Stimulated activated CD4-positive, alpha-beta T cell treated with anti-CD3 and anti-CD28 coated beads, Interleukin-12 subunit alpha, Interleukin-12 subunit beta, amount 100 ng/mL, for 24 hours (primary cell): Measurements from ENCODE around the gene HIVEP2.
"Not testable (repeated sequence)": the region's sequence is repeated elsewhere in the genome, so short reads cannot be mapped to it uniquely, and the experiment has no call there.

ENCODE experiments used
- DNase-seq, 2 experiments: peaks; one replicate each; pipeline ENCODE4 v3.0.0-alpha.2; 2020; ENCODE audit warnings: low read depth in 2 of 2

HIVEP2 gene, protein sequence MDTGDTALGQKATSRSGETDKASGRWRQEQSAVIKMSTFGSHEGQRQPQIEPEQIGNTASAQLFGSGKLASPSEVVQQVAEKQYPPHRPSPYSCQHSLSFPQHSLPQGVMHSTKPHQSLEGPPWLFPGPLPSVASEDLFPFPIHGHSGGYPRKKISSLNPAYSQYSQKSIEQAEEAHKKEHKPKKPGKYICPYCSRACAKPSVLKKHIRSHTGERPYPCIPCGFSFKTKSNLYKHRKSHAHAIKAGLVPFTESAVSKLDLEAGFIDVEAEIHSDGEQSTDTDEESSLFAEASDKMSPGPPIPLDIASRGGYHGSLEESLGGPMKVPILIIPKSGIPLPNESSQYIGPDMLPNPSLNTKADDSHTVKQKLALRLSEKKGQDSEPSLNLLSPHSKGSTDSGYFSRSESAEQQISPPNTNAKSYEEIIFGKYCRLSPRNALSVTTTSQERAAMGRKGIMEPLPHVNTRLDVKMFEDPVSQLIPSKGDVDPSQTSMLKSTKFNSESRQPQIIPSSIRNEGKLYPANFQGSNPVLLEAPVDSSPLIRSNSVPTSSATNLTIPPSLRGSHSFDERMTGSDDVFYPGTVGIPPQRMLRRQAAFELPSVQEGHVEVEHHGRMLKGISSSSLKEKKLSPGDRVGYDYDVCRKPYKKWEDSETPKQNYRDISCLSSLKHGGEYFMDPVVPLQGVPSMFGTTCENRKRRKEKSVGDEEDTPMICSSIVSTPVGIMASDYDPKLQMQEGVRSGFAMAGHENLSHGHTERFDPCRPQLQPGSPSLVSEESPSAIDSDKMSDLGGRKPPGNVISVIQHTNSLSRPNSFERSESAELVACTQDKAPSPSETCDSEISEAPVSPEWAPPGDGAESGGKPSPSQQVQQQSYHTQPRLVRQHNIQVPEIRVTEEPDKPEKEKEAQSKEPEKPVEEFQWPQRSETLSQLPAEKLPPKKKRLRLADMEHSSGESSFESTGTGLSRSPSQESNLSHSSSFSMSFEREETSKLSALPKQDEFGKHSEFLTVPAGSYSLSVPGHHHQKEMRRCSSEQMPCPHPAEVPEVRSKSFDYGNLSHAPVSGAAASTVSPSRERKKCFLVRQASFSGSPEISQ (N-terminal part only)

DNA sequence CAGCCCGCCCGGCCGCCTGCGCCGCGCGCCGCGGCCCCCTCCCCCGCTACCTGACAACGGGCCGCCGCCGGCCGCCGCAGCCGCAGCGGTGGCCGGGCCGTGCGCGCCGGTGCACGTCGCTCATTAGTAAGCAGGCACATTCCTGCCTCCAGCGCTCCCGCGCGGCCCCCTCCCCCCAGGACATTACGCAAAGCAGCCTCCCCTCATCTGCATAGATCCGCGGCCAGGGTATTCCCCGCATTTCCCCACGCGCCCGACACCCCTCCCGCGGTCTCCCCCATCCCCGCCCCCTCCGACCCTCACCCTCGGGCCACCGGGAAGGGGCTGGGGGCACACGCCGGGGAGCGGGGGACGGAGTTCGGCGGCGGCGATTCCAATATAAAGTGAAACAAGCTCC is at the start of gene HIVEP2:
HIVEP2 (minus strand) TSS at position 128 of the 397 bp plus-strand sequence. CDS start 170,438 bp downstream, outside the sequence.
- peak; percentile 79 to 89 for DNase-seq

DNA sequence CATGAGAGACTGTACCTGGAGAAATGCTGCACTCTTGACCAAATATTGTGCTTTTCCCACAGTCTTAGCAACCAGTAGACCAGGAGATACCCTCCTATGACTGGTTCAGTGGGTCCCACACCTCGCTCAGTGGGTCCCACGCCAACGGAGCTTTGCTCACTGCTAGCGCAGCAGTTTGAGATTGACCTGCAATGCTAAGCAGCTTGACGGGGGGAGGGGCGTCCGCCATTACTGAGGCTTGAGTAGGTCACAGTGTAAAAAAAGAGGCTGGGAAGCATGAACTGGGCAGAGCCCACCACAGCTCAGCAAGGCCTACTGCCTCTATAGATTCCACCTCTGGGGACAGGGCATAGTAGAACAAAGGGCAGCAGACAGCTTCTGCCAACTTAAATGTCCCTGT is 49.0 kb upstream of the HIVEP2 start:
- no peak for DNase-seq

DNA sequence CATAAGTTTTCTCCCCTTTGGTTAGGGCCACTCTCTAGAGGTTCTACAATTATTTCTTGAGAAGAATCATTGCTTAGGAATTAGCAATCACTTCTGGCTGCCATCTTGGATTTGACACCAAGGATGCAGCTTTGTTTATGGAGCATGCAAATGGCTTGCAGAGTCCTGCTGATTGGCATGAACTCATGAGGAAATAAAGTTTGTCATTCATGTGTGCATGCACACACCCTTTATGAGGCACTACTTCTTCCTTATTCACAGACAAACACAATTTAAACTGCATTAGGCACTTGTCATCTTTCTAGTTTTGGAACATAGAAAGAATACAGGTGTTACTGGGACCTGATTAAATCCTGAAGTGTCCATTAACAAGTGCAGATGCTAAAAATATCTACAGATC is 42.5 kb upstream of the HIVEP2 start:
- no peak for DNase-seq

DNA sequence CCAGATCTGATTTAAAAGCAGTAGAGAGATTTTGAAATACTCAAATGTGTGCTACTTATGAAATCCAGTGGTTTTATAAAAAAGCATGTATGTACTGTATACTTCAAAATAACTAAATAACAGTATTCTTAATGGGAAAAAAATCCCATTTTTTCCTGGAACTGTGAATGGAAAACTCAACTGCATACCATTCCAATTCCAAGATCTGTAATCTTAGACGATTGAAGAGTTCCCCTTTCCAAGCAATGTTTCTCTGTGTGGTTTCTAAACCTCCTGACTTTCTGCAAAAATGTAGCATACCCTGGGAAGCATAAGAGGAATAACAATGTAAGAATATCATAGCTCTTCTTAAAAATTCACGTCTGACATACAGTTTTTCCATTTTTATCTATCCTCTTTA is 40.3 kb upstream of the HIVEP2 start:
- DNase-seq: no peak

DNA sequence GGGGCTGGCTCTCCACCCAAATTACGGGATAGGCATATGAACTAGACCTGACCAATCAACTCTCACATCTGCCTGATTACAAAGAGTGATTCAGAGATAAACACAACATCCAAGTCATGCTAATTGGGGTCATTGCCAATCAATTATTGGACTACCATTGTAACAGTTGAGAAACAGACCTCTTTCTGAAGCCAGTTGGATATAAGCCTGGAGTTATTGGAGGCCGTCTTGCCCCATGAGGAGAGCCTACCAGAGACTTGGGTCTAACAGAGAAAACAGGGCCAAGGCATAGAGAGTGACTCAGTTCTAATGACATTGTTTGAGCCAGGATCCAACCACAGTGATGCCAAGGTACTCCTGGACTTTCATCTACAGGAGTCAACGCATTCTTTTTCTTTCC is 39.4 kb upstream of the HIVEP2 start:
- no peak for DNase-seq

DNA sequence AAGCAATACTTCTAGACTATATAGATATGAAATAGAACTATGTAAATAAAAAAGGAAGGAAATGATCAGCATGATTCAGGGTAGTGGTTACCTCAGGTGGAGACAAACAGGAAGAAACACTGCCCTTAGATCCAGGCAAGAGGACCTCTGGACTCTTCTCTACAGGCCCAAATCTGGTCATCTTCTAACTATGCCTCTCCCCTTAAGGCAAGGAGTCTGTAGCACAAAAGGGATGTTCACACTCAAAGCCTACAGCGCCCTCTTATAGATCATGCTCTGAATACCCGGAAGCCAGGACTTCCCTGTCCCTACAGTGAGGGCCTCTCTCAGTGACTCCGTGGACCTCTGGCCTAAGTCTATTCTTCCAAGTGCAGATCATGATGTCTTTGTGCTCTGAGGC is 30.4 kb upstream of the HIVEP2 start:
- no peak for DNase-seq

DNA sequence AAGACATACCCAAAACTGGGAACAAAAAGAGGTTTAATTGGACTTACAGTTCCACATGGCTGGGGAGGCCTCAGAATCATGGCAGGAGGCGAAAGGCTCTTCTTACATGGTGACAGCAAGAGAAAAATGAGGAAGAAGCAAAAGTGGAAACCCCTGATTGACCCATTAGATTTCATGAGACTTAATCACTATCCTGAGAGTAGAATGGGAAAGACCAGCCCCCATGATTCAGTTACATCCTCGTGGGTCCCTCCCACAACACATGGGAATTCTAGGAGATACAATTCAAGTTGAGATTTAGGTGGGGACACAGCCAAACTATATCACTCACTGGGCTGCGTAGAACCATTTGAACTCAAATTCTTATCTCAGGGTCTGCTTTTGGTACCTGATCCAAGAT is 26.0 kb upstream of the HIVEP2 start:
- DNase-seq: not testable (repeated sequence)

DNA sequence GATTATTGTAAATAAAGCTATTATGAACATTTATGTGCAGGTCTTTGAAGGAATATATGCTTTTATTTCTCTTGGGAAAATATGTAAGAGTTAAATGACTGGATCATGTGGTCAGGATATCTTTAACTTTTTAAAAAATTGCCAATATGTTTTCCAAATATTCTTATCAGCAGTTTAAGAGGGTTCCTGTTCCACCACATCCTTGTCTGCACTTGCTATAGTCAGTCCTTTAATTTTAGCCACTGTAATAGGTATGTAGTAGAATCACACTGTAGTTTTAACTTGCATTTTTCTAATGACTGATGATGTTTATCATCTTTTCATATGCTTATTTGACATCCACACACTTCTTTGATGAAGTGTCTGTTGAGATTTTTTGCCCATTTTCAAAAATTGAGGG is 23.6 kb upstream of the HIVEP2 start:
- no peak for DNase-seq

DNA sequence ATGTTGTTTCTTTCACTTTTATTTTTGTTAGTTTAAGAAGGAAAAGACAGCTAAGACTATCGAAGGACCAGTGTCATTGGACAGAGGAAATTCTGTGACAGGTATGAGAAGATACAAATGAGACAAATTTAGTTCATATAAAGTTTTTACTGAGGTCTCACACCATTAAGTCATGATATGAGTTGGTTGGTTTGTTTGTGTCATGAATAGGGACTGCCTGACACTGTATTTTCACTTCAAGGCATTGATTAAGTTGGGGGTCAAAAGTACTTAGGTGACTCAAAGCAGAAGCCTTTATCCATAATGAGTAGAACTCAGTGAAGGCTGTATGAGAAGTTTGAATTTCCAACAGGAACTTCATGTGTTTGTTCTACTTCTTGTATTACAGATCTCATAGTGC is 21.3 kb upstream of the HIVEP2 start:
- DNase-seq: no peak

DNA sequence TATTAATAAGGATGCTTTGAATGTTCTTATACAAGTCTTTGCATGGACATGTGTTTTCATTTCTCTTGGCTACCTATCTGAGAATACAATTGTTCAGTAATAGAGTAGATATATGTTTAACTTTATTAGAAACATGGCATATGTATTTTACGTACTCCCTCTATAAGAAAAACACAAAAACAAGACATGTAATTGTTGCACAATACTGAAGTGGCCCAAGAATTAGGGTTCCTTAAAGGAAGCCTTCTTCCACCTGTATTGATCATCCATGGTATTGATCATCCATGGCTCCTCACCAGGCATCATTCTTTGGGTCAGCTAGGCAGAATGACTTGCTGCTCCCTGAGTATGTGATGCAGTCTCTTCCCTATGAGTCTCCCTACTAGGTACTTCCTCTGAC is 20.2 kb upstream of the HIVEP2 start:
- no peak for DNase-seq

DNA sequence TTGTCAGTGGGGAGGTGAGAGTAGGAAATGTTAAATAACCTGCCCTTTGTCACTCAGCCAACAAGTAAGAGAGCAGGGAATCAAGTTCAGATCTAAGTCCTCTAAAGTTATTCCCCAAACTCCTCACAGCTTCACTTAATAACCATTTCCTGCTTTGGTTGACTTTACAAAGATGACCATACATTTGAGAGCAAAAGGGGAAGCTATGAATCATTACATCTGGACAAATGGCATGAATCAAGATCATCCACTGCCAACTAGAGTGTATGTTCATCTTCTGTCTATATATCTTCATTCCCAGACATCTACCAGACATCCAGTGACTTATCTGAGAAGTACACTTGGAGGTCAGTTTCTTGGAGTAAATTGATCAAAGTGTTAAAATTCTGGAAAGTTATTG is 15.1 kb upstream of the HIVEP2 start:
- no peak for DNase-seq

DNA sequence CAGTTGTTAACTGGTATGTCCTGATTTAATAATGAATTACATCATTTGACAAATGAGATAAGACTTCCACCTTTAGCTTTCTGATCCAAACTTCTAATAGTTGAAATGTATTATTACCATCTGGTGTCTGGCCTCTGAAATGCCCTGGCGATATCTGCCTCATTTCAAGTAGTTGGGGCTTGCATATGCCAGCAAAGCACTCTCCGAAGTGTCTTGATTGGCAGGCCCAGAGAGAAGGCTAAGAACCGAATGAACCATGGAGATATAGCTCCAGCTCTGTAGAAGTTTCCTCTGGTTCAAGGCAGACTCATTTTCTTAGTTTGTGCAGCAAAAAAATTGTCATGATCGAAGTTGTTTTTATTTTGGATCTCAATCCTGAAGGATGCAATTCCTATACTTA is 13.4 kb upstream of the HIVEP2 start:
- no peak for DNase-seq

DNA sequence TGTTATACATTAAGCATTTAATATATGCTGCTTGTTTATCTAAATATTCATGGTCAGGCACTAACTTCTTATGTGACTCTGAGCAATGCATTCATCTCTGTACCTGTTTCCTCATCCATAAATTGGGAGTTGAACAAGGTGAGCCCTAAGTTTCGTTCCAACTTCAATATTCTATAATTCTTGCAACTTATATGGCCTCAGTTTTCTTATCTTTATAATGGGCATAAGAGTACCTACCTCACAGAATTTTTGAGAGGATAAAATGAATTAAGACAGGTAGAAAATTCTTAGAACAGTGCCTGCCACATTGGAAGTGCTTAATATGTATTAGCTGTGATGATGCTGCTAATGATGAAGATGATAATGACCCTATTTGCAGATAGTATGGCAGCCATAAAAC is 11.8 kb upstream of the HIVEP2 start:
- no peak for DNase-seq

DNA sequence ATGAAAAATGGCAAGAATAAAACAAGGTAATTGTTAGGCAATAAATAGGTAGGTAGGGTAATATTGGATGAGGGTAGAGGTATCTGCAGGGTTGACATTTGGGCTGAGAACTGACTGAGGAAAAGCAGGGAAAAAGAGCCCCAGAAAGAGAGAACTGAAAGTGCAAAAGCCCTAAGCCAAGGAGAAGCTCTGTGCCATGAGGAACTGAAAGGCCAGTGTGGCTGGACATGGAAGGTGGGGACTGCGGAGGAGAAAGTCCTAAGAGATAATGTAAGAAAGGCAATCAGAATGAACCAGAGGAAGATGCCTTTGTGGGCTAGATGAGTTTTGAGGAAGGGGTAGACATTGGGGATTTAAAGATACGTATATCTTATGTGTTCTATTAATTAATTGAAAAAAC is 9.9 kb upstream of the HIVEP2 start:
- DNase-seq: no peak

DNA sequence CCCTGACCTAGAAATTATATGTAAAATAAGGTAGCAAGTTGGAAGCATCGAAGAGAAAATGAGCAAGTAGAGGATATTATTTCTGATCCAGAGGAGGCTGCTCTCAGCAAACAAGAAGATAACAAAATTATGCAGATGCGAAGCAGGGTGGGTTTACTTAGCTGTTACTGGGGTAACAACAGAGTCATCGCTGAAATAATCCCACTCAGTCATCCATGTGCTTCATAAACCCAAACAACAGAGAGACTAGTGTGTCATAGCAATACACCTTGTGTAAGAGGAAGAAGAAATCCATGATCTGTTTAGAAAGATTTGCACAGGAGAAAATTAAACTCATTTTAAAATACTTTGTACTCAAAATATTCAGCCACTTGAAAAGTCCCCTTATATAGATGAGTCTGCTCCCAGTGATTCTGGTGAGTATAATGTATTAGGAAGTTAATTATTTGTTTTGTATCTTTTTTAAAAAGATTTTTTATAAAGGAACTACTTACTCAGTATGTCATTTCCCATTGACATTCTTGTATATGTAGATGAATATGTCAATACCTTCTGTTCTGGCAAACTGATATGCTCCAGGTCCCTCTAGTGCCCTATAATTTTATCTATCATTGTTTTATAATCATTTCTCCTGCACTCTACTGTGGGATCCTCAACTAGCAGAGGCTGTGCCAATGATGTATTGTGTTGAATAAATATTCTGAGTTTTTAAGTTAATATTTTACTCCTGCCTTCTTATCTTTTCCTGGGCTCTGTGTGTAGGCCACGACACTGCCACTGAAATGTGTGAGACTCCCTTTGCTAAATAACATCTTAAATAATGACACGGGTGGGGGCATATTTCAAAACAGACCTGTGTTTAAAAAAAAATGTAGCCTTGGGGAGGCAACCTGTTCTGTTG is 8.6 kb upstream of the HIVEP2 start:
- DNase-seq: no peak

DNA sequence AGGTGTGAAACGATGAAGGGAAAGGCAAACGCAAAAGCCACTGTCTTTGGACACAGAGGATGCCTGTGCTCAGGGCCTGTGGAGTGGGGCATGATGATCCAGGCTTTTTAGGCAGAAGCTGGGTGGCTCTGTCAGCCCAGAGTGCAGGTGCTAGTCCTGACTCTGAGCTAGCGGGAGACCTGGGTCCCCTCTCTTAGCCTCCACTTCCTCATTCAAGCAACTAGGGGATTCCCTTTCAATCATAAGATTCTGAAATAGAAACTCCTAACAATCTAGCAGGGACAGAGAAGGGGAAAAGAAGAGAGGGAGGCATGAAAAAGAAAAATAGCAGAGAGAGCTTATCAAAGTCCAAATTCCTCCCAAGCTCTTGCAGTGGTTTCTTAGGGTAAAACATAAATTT is 7.6 kb upstream of the HIVEP2 start:
- DNase-seq: no peak

DNA sequence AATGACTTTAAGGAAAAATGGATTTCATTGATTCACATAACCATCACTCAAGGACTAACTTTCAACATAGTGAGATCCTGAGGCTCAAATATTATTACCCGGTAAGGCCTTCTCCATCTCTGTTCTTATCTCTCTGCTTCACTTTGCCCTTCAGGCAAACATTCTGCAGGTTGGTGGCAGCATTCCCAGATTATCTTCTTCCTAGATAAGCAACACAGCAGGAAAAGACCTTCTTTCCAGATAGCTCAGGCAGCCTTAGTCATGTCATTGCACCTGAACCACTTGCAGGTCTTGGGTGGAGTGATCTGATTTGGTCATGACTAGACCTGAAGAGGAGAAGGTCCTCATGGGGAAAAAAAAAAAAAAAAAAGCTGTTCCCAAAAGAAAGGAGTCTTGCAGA is 5.3 kb upstream of the HIVEP2 start:
- DNase-seq: no peak

DNA sequence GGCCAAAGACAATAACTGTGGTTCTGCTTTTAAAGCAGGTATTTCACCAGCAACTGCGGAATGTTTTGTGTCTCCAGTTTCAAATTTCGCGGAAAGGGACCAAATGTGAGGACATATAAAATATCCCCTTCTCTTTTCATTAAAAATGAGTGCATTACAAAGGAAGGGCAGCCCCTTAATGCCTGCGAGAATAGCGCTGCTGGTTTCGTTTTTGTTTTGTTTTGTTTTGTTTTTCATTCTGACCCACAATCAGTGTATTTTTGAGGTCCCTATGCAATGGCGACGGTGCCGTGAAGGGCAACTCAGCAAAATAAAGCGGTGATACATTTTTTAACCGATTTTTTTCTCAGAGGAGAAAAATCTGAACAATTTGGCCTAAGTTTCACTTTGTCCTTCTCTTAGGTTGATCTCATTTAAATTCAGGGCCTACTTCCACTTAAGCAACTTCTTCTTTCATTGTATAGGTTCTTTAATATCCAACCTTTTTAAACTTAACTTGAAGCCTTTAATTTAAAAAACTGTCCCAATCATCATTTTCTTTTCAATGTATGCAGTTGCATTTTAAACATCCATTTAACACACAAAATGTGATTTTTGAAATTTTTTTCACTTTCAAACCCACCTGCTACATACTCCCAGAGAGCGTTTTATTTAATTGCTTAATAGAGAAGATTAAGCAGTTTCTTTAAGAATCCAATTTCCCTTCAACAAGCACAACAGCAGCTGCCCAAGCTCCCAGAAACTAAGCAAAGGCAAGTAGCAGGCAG is 2.9 kb upstream of the HIVEP2 start:
- DNase-seq: no peak

DNA sequence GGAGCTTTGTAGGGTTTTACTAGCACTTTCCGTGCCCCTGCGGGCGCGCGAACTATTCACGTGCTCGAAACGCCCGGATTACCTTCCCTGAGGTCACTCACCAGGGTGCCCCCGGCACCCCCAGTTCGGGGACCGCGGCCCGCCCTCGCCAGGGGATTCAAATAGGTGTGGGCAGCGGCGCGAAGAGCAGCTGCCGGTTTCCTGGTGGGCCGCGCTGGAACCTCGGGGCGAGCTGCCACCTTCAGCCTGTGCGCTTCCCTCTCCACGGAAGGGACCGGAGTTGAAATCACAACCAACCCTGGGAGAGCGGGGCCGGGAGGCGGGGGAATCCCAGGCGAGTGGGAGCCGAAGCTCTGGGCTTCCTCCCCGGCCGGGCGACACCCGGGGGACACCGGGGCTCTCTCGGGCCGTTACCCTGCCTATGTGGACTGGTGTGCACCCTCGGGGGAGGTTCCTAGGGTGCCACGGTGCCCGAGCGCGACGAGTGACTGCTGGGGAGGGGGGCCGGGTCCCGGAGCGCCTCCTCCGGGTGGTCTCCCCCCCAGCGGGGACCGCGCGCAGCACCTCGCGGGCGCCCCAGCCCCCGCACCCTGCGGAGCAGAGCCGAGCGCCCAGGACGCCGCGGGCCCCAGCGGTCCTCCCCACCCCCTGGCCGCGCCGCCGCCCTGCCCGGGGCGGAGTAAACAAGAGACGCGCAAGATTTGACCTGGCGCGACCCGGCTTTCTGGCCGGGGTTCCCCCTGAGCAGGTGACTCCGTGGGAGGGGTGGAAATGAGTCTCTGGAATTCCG is 2.1 kb upstream of the HIVEP2 start:
- peak; percentile 48 to 73 for DNase-seq
